Type B pancreatic cell (in vitro differentiated cells): ENCODE results near the gene KRTAP13-3. TPM values are rescaled to one million over a fixed set of nuclear protein-coding genes. Genes with fewer than 3 reads are reported as not detected.

Source experiments
- DNase-seq: peaks from one replicate; pipeline ENCODE4 v3.0.0; 2021; ENCODE audit warnings: mixed read lengths; ENCODE audit not compliant: unreplicated experiment; ENCODE audit errors: extremely low spot score
- H3K27ac Mint-ChIP-seq: 2 replicates; pipeline ENCODE4 v1.8.0; 2021; ENCODE audit warnings: mild to moderate bottlenecking, mixed read lengths
- H3K27me3 Mint-ChIP-seq: 2 replicates; pipeline ENCODE4 v1.8.0; 2021; ENCODE audit warnings: mixed read lengths
- H3K36me3 Mint-ChIP-seq: 2 replicates; pipeline ENCODE4 v1.8.0; 2021; ENCODE audit warnings: mixed read lengths
- H3K4me1 Mint-ChIP-seq: one replicate; pipeline ENCODE4 v1.8.0; 2021; ENCODE audit warnings: mixed read lengths; ENCODE audit not compliant: unreplicated experiment
- H3K4me3 Mint-ChIP-seq: 2 replicates; pipeline ENCODE4 v1.8.0; 2021; ENCODE audit warnings: mild to moderate bottlenecking, mixed read lengths
- H3K9me3 Mint-ChIP-seq: 2 replicates; pipeline ENCODE4 v1.8.0; 2021; ENCODE audit warnings: mixed read lengths
- total RNA-seq: library from RNA; stranded (reverse); gene quantifications from 2 replicates; pipeline ENCODE4 v1.2.1, GENCODE V29; 2021; ENCODE audit warnings: low replicate concordance
- TF ChIP-seq, protein P1 (sequence below): fragments of 200-600 bp; sonication (generic); conservative IDR thresholded peaks from 2 replicates; pipeline ENCODE4 v1.5.0; 2021; ENCODE audit warnings: antibody characterized with exemption, mild to moderate bottlenecking

Gene KRTAP13-3
- total RNA-seq, 1 donor from 2014 or later = not detected

DNA sequence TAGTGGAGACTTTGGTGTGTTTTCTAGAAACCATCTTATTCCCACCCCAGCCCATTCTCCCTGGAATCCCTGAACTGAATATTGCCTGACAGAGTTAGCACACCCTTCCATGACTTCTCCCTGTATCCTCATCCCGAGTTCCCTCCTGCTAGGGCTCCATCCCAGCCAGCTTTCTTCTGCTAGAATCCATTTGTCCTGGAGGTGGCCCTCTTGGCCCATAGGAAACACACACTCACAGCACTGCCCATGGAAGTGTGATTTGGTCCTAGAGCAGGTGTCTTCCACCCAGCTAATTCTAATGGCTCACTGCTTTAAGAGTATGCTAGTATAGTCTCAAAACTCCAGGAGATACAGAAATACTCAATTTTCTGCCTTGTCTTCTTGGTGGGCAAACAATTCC is 18.5 kb upstream of the KRTAP13-3 start:
- TF ChIP-seq, protein P1, sequence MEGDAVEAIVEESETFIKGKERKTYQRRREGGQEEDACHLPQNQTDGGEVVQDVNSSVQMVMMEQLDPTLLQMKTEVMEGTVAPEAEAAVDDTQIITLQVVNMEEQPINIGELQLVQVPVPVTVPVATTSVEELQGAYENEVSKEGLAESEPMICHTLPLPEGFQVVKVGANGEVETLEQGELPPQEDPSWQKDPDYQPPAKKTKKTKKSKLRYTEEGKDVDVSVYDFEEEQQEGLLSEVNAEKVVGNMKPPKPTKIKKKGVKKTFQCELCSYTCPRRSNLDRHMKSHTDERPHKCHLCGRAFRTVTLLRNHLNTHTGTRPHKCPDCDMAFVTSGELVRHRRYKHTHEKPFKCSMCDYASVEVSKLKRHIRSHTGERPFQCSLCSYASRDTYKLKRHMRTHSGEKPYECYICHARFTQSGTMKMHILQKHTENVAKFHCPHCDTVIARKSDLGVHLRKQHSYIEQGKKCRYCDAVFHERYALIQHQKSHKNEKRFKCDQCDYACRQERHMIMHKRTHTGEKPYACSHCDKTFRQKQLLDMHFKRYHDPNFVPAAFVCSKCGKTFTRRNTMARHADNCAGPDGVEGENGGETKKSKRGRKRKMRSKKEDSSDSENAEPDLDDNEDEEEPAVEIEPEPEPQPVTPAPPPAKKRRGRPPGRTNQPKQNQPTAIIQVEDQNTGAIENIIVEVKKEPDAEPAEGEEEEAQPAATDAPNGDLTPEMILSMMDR = no peak
- Mint-ChIP-seq H3K27me3 (no peaks in the 10 kb centered on the region), H3K36me3 (no peaks in the 10 kb centered on the region), H3K4me3 (no peak overlapping the region), H3K27ac (no peak overlapping the region), H3K9me3 (peaks cover 5% of the 10 kb centered on the region), H3K4me1 (no peaks in the 10 kb centered on the region)
- no peak for DNase-seq

DNA sequence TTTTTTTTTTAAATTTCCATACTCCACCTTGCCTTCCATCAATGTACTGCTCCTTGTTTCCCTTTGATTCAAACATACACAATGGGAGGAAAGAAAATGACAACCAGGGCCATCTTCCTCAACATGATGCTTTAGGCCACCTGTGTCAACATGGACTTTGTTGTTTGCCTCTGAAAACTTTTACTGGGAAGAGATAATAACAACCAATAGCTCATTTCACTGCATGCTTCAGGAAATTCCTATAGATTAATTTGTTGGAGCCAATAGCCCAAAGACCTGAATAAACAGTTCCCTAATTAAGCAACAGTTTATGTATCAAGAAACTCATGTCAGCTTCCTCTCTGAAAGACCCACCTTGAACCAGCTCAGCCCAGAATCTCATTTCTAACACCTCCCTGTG is 17.5 kb upstream of the KRTAP13-3 start:
- no peak overlapping the region for H3K27ac Mint-ChIP-seq
- TF ChIP-seq, protein P1 = no peak
- H3K36me3 Mint-ChIP-seq = no peaks in the 10 kb centered on the region
- no peak for DNase-seq
- H3K4me3 Mint-ChIP-seq = no peak overlapping the region
- H3K27me3 Mint-ChIP-seq = no peaks in the 10 kb centered on the region
- H3K4me1 Mint-ChIP-seq = peaks cover 6% of the 10 kb centered on the region
- H3K9me3 Mint-ChIP-seq = peaks cover 5% of the 10 kb centered on the region

DNA sequence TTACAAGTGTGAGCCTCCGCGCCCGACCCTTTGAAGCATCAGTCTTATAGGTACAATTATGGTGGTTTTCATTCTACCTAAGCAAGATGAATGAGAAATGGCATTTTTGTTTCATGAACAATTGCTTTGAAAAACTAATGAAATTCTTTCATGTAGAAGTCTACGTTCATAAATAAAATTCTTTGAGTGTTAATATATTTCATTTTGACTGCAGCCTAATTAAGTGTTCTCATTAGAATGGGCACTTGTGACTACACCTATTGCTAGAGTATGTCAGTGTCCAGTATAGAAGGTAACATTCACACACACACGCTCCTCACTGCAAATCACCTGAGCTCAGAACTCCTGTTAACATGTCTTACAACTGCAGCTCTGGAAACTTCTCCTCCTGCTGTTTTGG is 14.2 kb upstream of the KRTAP13-3 start, which contains the start of gene KRTAP15-1:
KRTAP15-1 (plus strand) TSS at position 301 of the 400 bp plus-strand sequence; CDS start at position 354, 53 bp downstream.
- TF ChIP-seq, protein P1 = no peak
- no peaks in the 10 kb centered on the region for H3K27me3 Mint-ChIP-seq
- no peaks in the 10 kb centered on the region for H3K36me3 Mint-ChIP-seq
- H3K4me3 Mint-ChIP-seq = no peak within 1 kb of the TSS
- H3K27ac Mint-ChIP-seq = no peak within 1 kb of the TSS
- DNase-seq = no peak
- peaks cover 5% of the 10 kb centered on the region for H3K9me3 Mint-ChIP-seq
- H3K4me1 Mint-ChIP-seq = peaks cover 6% of the 10 kb centered on the region

DNA sequence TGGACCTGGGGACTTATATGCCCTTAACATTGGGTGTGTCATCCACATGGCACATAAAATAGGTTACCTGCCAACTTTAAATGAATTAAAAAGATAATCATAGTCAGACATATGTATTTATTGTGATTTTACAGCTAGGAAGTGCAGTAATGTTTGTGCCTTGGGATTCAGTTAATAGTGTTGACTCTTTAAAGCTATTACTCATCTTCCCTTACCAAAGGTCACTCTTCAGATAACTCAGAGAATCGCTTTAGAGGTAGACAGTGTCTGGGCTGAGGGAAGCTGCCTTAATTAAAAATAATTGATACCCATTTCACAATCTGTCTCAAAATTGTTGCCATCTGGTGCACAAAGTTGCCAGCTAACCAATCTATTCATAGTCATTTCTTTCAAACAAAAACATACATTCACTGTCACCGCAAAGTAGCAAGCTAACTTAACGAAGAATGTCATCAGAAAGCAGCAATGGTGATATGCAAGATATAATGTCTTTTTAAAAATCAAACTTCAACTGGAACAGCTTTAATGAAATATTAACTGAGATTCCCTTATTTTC is 11.4 kb upstream of the KRTAP13-3 start:
- H3K4me3 Mint-ChIP-seq = no peak overlapping the region
- H3K9me3 Mint-ChIP-seq = peaks cover 5% of the 10 kb centered on the region
- TF ChIP-seq, protein P1 = no peak
- H3K4me1 Mint-ChIP-seq = peaks cover 6% of the 10 kb centered on the region
- H3K36me3 Mint-ChIP-seq = no peaks in the 10 kb centered on the region
- DNase-seq = no peak
- no peaks in the 10 kb centered on the region for H3K27me3 Mint-ChIP-seq
- no peak overlapping the region for H3K27ac Mint-ChIP-seq

DNA sequence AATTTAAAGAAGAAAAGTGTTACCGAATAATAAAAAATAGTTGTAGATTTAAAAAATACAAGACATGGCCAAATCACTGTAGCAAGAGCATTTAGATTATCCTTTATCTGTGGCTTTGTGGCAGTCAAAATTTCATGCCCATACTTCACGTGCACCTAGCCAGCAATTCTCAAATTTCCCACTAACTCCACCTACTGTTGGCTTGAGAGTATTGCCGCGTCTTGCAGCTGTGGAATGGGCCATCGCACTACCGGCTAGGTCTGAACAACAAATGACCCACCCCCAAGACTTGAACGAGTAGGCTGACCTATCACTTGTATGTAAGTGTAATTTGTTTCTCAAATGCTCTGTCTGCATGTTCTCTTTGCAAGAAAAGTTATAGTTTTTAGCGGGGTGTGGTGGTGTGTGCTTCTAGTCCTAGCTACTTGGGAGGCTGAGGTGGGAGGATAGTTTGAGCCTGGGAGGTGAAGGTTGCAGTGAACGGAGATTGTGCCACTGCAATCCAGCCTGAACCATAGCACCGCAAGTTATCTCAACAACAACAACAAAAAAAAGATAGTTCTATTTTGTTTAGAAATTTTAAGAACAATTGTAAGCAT is 8.4 kb upstream of the KRTAP13-3 start:
- no peaks in the 10 kb centered on the region for H3K9me3 Mint-ChIP-seq
- no peak overlapping the region for H3K27ac Mint-ChIP-seq
- no peak for DNase-seq
- peaks cover 3% of the 10 kb centered on the region for H3K27me3 Mint-ChIP-seq
- H3K36me3 Mint-ChIP-seq = no peaks in the 10 kb centered on the region
- peaks cover 6% of the 10 kb centered on the region for H3K4me1 Mint-ChIP-seq
- no peak overlapping the region for H3K4me3 Mint-ChIP-seq
- TF ChIP-seq, protein P1 = peak; percentile 72
